Upper lobe of left lung (tissue), 4 donors: Measurements from ENCODE around the gene CNTRL.

Experiments used
- CTCF ChIP-seq, 6 experiments: fragments of 450-650 bp in 4 of 6; fragments of 200-600 bp in 2 of 6; sonication (generic) in 2 of 6; IDR thresholded peaks; one replicate each; pipeline ENCODE4 v1.5.1; 2016 to 2019; ENCODE audit warnings: antibody characterized with exemption in 6 of 6
- EP300 ChIP-seq, 4 donors: sonication (generic); formaldehyde crosslinking; IDR thresholded peaks; one replicate each; pipeline ENCODE4 v1.5.1; 2017; ENCODE audit warnings: antibody characterized with exemption in 4 of 4, control low read depth in 2 of 4
- POLR2AphosphoS5 ChIP-seq, 2 donors: sonication (generic); formaldehyde crosslinking; IDR thresholded peaks; one replicate each; pipeline ENCODE4 v1.5.1; 2017; ENCODE audit warnings: antibody characterized with exemption in 2 of 2

- TF ChIP-seq CTCF (IDR thresholded peaks at IDR 0.05) (no peak), POLR2AphosphoS5 (IDR thresholded peaks at IDR 0.05) (no peak), EP300 (IDR thresholded peaks at IDR 0.05) (no peak)
These were observed 132.0 kb downstream of the CNTRL start for GRCh38 chr9:121206516-121207370.
